Fibroblast of lung (primary cell): ENCODE results near the gene OCA2.

Source experiments
- CTCF ChIP-seq, 2 donors: IDR thresholded peaks in 1 of 2; conservative IDR thresholded peaks in 1 of 2; 1 replicate in 1 of 2; 2 replicates in 1 of 2; pipeline ENCODE4 v1.5.1; 2011 to 2012; ENCODE audit warnings: low read length in 2 of 2, control low read depth in 1 of 2, inconsistent platforms in 1 of 2, low read depth in 1 of 2, mild to moderate bottlenecking in 1 of 2
- EZH2 ChIP-seq: IDR thresholded peaks from 2 replicates; pipeline ENCODE4 v1.5.1; 2012; ENCODE audit warnings: low read length, control low read depth, mild to moderate bottlenecking; ENCODE audit errors: missing control alignments

- TF ChIP-seq CTCF (conservative IDR thresholded peaks at IDR 0.05 in 1 of 2, IDR thresholded peaks at IDR 0.05 in 1 of 2; ENCODE audit: low read depth in 1 of 2, low read length in 2 of 2) (no peak), EZH2 (no peak)
These were observed 334.8 kb downstream of the OCA2 start for GRCh38 chr15:27764339-27764738.
